Peyer's patch (tissue), 4 donors: ENCODE results near the gene POC1A. TPM values are rescaled to one million over a fixed set of nuclear protein-coding genes. Genes with fewer than 3 reads are reported as not detected.

Source experiments
- DNase-seq, 3 donors: peaks; one replicate each; pipeline ENCODE4 v3.0.0-alpha.2; 2017 to 2019
- H3K27ac ChIP-seq, 4 donors: fragments of 200-600 bp; sonication (generic); one replicate each; pipeline ENCODE4 v1.5.1; 2016 to 2019
- H3K27me3 ChIP-seq, 2 donors: fragments of 200-600 bp; sonication (generic); one replicate each; pipeline ENCODE4 v1.5.1; 2019
- H3K36me3 ChIP-seq, 3 donors: fragments of 200-600 bp; sonication (generic); one replicate each; pipeline ENCODE4 v1.5.1; 2016 to 2019
- H3K4me1 ChIP-seq, 4 donors: fragments of 200-600 bp; sonication (generic); one replicate each; pipeline ENCODE4 v1.5.1; 2016 to 2019
- H3K4me3 ChIP-seq, 4 donors: fragments of 200-600 bp; sonication (generic); 1 replicate in 3 of 4; 2 replicates in 1 of 4; pipeline ENCODE4 v1.5.1; 2016 to 2019; ENCODE audit warnings: mild to moderate bottlenecking in 1 of 4
- H3K9me3 ChIP-seq, 4 donors: fragments of 200-600 bp; sonication (generic); one replicate each; pipeline ENCODE4 v1.5.1; 2016 to 2019; ENCODE audit warnings: mild to moderate bottlenecking in 1 of 4
- CTCF ChIP-seq, 6 experiments: fragments of 450-650 bp in 4 of 6; fragments of 200-600 bp in 2 of 6; sonication (generic) in 1 of 6; IDR thresholded peaks; one replicate each; pipeline ENCODE4 v1.5.1; 2017 to 2019; ENCODE audit warnings: antibody characterized with exemption in 6 of 6, mild to moderate bottlenecking in 3 of 6, moderate library complexity in 1 of 6
- POLR2A ChIP-seq, 2 donors: fragments of 450-650 bp; IDR thresholded peaks; one replicate each; pipeline ENCODE4 v1.5.1; 2017; ENCODE audit warnings: antibody characterized with exemption in 2 of 2, mild to moderate bottlenecking in 2 of 2, moderate library complexity in 2 of 2
- total RNA-seq, 4 donors: library from RNA; depleted of rRNA; stranded (reverse); fragments of >200 nt; gene quantifications; one replicate each; pipeline ENCODE4 v1.1.0, GENCODE V29; 2016

Gene POC1A
- total RNA-seq, 4 donors from 2014 or later: 3.4 to 9.3 (median 6.5) TPM

- no peak overlapping the region for H3K4me3 ChIP-seq
- H3K36me3 ChIP-seq: no peaks in the 10 kb centered on the region
- no peaks in the 10 kb centered on the region for H3K27me3 ChIP-seq
- no peak overlapping the region for H3K27ac ChIP-seq
- no peak for TF ChIP-seq CTCF (IDR thresholded peaks at IDR 0.05)
- TF ChIP-seq POLR2A (IDR thresholded peaks at IDR 0.05): no peak
- no peak for DNase-seq
- H3K9me3 ChIP-seq: no peaks in the 10 kb centered on the region
- H3K4me1 ChIP-seq: peaks cover 0 to 5% (median 0%) of the 10 kb centered on the region in 4 donors
These were observed 62.0 kb downstream of the POC1A start for GRCh38 chr3:52092271-52092660.

GRCh38 chr3:52091586-52092270, 62.5 kb downstream of the POC1A start:
- no peak overlapping the region for H3K4me3 ChIP-seq
- H3K9me3 ChIP-seq: no peaks in the 10 kb centered on the region
- TF ChIP-seq POLR2A (IDR thresholded peaks at IDR 0.05) (no peak), CTCF (IDR thresholded peaks at IDR 0.05) (no peak)
- H3K36me3 ChIP-seq: no peaks in the 10 kb centered on the region
- DNase-seq: no peak
- H3K27me3 ChIP-seq: no peaks in the 10 kb centered on the region
- no peak overlapping the region for H3K27ac ChIP-seq
- H3K4me1 ChIP-seq: peaks cover 0 to 5% (median 0%) of the 10 kb centered on the region in 4 donors

- no peak overlapping the region for H3K4me3 ChIP-seq
- H3K9me3 ChIP-seq: no peaks in the 10 kb centered on the region
- DNase-seq: no peak
- no peaks in the 10 kb centered on the region for H3K27me3 ChIP-seq
- H3K4me1 ChIP-seq: peaks cover 0 to 5% (median 0%) of the 10 kb centered on the region in 4 donors
- no peak for TF ChIP-seq CTCF (IDR thresholded peaks at IDR 0.05)
- TF ChIP-seq POLR2A (IDR thresholded peaks at IDR 0.05): no peak
- no peaks in the 10 kb centered on the region for H3K36me3 ChIP-seq
- H3K27ac ChIP-seq: no peak overlapping the region
These were observed 63.2 kb downstream of the POC1A start for GRCh38 chr3:52090933-52091468.

GRCh38 chr3:52090131-52090932, 63.9 kb downstream of the POC1A start:
- peaks cover 0 to 5% (median 0%) of the 10 kb centered on the region in 4 donors for H3K4me1 ChIP-seq
- H3K27me3 ChIP-seq: no peaks in the 10 kb centered on the region
- TF ChIP-seq POLR2A (IDR thresholded peaks at IDR 0.05) (no peak), CTCF (IDR thresholded peaks at IDR 0.05) (no peak)
- no peaks in the 10 kb centered on the region for H3K9me3 ChIP-seq
- DNase-seq: no peak
- no peaks in the 10 kb centered on the region for H3K36me3 ChIP-seq
- no peak overlapping the region for H3K27ac ChIP-seq
- H3K4me3 ChIP-seq: no peak overlapping the region

- H3K4me3 ChIP-seq: no peak overlapping the region
- no peaks in the 10 kb centered on the region for H3K27me3 ChIP-seq
- no peak for DNase-seq
- TF ChIP-seq POLR2A (IDR thresholded peaks at IDR 0.05) (no peak), CTCF (IDR thresholded peaks at IDR 0.05) (no peak)
- H3K4me1 ChIP-seq: peaks cover 0 to 5% (median 0%) of the 10 kb centered on the region in 4 donors
- H3K27ac ChIP-seq: no peak overlapping the region
- H3K36me3 ChIP-seq: no peaks in the 10 kb centered on the region
- H3K9me3 ChIP-seq: no peaks in the 10 kb centered on the region
These were observed 64.5 kb downstream of the POC1A start for GRCh38 chr3:52089691-52090090.
